ENCODE data around the gene MOV10L1. TPM values are rescaled to one million over a fixed set of nuclear protein-coding genes. Genes with fewer than 3 reads are reported as not detected.
A peak's percentile ranks its signal among the peaks of the same experiment; 100 is the strongest.

Gene MOV10L1
- total and polyA plus RNA-seq, 9 of the 15 experiments (the other 6 are each of a cell fraction or from before 2014, with no cell fraction given), result 0.06 to 0.43 (median 0.15) TPM

DNA sequence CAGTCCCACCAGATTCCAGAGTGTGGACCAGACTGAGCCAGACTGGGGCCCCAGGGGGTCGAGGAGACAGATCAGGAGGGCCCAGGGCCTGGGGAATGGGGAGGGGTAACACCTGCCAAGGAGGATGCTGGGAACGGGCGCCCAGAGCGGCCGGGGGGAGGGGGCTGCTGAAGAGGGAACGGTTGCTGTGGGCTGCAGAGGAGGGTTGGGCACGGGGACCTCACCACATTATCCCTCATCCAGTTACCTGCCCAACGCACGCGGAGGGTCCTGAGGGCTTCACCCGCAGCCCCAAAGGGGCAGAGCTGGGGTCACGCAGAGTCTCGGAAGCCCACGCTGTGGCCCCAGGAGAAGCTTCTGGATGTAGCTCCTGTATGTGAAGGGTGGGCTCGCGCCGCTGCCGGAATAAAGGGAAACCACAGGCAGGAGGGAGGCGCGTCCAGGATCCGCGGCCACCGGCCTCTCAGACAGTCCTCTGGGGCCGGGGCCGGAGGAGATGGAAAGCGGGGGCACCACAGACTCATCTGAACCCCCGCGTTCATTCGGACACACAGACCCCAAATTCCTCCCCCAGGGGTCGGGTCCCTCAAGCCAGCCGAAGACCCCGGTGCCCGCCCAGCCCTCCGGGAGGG lies 110.1 kb downstream of the MOV10L1 start (continued):
- TF ChIP-seq RBM22 (IDR thresholded peaks at IDR 0.05; ENCODE audit: low read depth, low read length, poor library complexity, severe bottlenecking) (peak; percentile 40), FOXK1 (CRISPR knock-in tag; IDR thresholded peaks at IDR 0.05; ENCODE audit: borderline replicate concordance) (no peak)

DNA sequence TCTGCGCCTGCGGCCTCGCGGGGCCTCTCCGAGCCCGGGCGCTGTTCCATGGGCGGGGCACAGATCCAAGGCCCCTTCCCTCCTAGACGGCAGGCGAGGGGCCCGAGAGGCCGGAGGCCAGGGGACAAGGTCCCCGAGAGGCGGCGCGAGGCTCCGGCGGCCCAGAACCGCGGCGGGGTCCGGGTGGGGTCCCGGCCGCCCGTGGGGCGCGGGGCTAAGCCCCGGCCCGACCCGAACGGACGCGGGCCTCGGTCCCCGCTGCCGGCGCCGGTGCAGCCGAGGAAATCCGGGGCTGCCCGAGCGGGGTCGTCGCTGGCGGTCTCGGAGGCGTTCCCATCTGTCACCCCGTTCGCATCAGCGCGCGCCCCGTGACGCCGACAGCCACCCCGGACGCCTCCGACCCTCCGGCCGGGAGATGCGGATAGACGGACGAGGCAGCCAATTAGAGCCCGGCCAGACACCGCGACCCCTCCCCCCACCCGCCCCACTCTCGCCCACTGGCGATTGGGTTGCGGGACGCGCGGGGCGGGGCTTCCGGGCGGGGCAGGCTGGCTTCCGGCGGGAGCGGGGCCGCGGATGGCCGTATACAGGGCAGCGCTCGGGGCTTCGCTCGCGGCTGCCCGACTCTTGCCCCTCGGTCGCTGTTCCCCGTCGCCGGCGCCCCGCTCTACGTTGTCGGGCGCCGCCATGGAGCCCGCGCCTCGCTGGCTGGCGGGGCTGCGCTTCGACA lies 110.8 kb downstream of the MOV10L1 start, which contains the start of gene SELENOO:
Gene SELENOO (plus strand): TSS at position 551 of the 730 bp plus-strand sequence. CDS start 26 bp downstream, at position 577.
- TSS peak; percentile 72 for BruUV-seq (replicated peaks)
- TF ChIP-seq, protein P1, sequence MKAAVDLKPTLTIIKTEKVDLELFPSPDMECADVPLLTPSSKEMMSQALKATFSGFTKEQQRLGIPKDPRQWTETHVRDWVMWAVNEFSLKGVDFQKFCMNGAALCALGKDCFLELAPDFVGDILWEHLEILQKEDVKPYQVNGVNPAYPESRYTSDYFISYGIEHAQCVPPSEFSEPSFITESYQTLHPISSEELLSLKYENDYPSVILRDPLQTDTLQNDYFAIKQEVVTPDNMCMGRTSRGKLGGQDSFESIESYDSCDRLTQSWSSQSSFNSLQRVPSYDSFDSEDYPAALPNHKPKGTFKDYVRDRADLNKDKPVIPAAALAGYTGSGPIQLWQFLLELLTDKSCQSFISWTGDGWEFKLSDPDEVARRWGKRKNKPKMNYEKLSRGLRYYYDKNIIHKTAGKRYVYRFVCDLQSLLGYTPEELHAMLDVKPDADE (conservative IDR thresholded peaks at IDR 0.05; ENCODE audit: control insufficient read depth, low read depth, low read length), result peak; percentile 8; the same call in 1 of the 2 replicates
- TF ChIP-seq MEIS2 (IDR thresholded peaks at IDR 0.05; ENCODE audit: partially characterized antibody) (peak; percentile 22), SMAD1 (IDR thresholded peaks at IDR 0.05; ENCODE audit: low read depth, low read length, partially characterized antibody) (no peak), L3MBTL2 (IDR thresholded peaks at IDR 0.05) (peak; percentile 75), HCFC1 (IDR thresholded peaks at IDR 0.05; ENCODE audit: low read depth, low read length) (peak; percentile 72), HMGN3 (IDR thresholded peaks at IDR 0.05; ENCODE audit: borderline replicate concordance, extremely low read depth, insufficient read length, low read depth, low read length) (peak; percentile 5), RBFOX2 (IDR thresholded peaks at IDR 0.05; ENCODE audit: low read depth, low read length) (peak; percentile 57), HIVEP1 (CRISPR knock-in tag; IDR thresholded peaks at IDR 0.05) (no peak), MAZ (CRISPR knock-in tag; conservative IDR thresholded peaks at IDR 0.05 in 1 of 2, IDR thresholded peaks at IDR 0.05 in 1 of 2) (peak; percentile 42 to 44; a peak in 3 of 4 replicates), PHF8 (IDR thresholded peaks at IDR 0.05; ENCODE audit: borderline replicate concordance, low read length) (peak; percentile 76; the same call in 1 of the 2 replicates), THRAP3 (IDR thresholded peaks at IDR 0.05; ENCODE audit: borderline replicate concordance) (no peak), SIX5 (IDR thresholded peaks at IDR 0.05; ENCODE audit: borderline replicate concordance in 1 of 2, insufficient read depth in 1 of 2, low read depth in 1 of 2, low read length in 2 of 2) (peak in 1 of 2 experiments; percentile 43; a peak in 1 of 4 replicates), CHD2 (IDR thresholded peaks at IDR 0.05; ENCODE audit: low read depth, low read length) (peak; percentile 64; the same call in 1 of the 2 replicates)
- TF ChIP-seq, protein P2, sequence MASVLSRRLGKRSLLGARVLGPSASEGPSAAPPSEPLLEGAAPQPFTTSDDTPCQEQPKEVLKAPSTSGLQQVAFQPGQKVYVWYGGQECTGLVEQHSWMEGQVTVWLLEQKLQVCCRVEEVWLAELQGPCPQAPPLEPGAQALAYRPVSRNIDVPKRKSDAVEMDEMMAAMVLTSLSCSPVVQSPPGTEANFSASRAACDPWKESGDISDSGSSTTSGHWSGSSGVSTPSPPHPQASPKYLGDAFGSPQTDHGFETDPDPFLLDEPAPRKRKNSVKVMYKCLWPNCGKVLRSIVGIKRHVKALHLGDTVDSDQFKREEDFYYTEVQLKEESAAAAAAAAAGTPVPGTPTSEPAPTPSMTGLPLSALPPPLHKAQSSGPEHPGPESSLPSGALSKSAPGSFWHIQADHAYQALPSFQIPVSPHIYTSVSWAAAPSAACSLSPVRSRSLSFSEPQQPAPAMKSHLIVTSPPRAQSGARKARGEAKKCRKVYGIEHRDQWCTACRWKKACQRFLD (CRISPR knock-in tag; IDR thresholded peaks at IDR 0.05), result 0 out of 2 replicates have a peak, but pooled peaks have one; percentile 20

More for the DNA sequence above, 110.8 kb downstream of the MOV10L1 start, which contains the start of gene SELENOO:
- Histone ChIP-seq H4K20me1 (replicated peaks; ENCODE audit: control insufficient read depth, insufficient read depth, low read length) (no peaks in the 10 kb centered on the region), H3K9me3 (replicated peaks; ENCODE audit: control insufficient read depth, insufficient read depth, low read depth, low read length) (peaks cover 3% of the 10 kb centered on the region; the same call in 1 of the 2 replicates), H3K9me1 (ENCODE audit: control insufficient read depth, insufficient read depth, low read length) (no peaks in the 10 kb centered on the region), H3K4me2 (ENCODE audit: insufficient read depth, low read length) (peak within 1 kb of the TSS; percentile 84), H3K4me3 (peak within 1 kb of the TSS; percentile 56), H3K36me3 (ENCODE audit: control insufficient read depth, insufficient read depth, low read length) (peaks cover 37% of the 10 kb centered on the region; the same call in 1 of the 3 replicates), H3K27me3 (ENCODE audit: control insufficient read depth in 2 of 2, insufficient read depth in 2 of 2, low read length in 2 of 2) (no peaks in the 10 kb centered on the region), H3K4me1 (replicated peaks in 1 of 2; ENCODE audit: control insufficient read depth in 2 of 2, insufficient read depth in 2 of 2, low read length in 2 of 2) (peaks cover 5 to 39% of the 10 kb centered on the region in 2 experiments; a peak in 3 of 5 replicates), H3K27ac (ENCODE audit: extremely low read depth, low read depth, low read length) (peak within 1 kb of the TSS; percentile 63), H2AFZ (ENCODE audit: low read depth, low read length) (peak within 1 kb of the TSS; percentile 76; the same call in 1 of the 2 replicates), H3K79me2 (ENCODE audit: control insufficient read depth, insufficient read depth, low read length) (peaks cover 20% of the 10 kb centered on the region), H3K9ac (ENCODE audit: insufficient read depth in 1 of 2, low read depth in 2 of 2, low read length in 2 of 2) (peak within 1 kb of the TSS; percentile 70 to 95)
- DNase-seq (ENCODE audit: extremely low read depth in 1 of 4, low spot score in 3 of 4) (peak; percentile 90 to 98 (median 92)), ATAC-seq (peak; percentile 92), FAIRE-seq (peak; percentile 65)
- WGBS (ENCODE audit: insufficient coverage, low coverage, missing lambda C conversion rate), result under 1% methylated on average over 17 of the region's 105 CpGs
- in situ Hi-C loops (cut with MboI), result no loop called here
- intact Hi-C loops (cut with micrococcal nuclease), result no loop called here
- POLR2A ChIA-PET, result interaction anchor here (0.6 to 0.9 kb wide), 2 partner anchors 13 to 36 kb away, joined by 3 read pairs; no protein-coding TSS in a partner anchor
- CTCF ChIA-PET (ENCODE audit: low intra/inter-chr PET ratio), result no interaction called here

Data from K562 (cell line).